ENCODE measurements around the gene C20orf173. TPM values are rescaled to one million over a fixed set of nuclear protein-coding genes. Genes with fewer than 3 reads are reported as not detected.
"Not testable (repeated sequence)": the region's sequence is repeated elsewhere in the genome, so short reads cannot be mapped to it uniquely, and the experiment has no call there.

The C20orf173 gene
- total RNA-seq, 1 donor from 2014 or later: not detected

DNA sequence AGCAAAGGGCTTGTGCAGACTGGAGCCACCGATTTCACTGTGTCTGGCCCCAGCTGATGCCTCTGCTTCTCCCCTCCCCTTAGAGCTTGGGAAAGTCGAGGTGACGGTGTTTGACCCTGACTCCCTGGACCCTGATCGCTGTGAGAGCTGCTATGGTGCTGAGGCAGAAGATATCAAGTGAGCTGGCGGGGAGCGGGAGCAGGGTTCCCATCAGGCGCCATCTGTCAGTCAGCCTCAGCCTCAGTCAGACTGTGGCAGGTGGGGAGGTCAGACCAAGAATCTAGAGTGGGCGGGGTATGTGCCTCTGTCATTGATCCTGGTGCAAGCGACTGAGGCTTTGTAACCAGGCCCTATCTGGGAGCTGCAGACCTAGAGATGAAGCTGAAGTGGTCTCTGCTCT is 17.9 kb upstream of the C20orf173 start:
- peaks cover 3% of the 10 kb centered on the region for H3K4me1 ChIP-seq
- H3K4me3 ChIP-seq: no peak overlapping the region
- no peaks in the 10 kb centered on the region for H4K20me1 ChIP-seq (ENCODE audit: low read depth)
- H3K9ac ChIP-seq: no peak overlapping the region
- no peaks in the 10 kb centered on the region for H3K36me3 ChIP-seq
- H3K79me2 ChIP-seq (ENCODE audit: low read depth): peaks cover 13% of the 10 kb centered on the region
- H3K4me1 Mint-ChIP-seq: peaks cover 9% of the 10 kb centered on the region
- H3K27me3 Mint-ChIP-seq (ENCODE audit: insufficient read depth, low read depth): peaks cover 2% of the 10 kb centered on the region
- no peak for TF ChIP-seq EZH2 (IDR thresholded peaks at IDR 0.05)
- TF ChIP-seq, protein P1, sequence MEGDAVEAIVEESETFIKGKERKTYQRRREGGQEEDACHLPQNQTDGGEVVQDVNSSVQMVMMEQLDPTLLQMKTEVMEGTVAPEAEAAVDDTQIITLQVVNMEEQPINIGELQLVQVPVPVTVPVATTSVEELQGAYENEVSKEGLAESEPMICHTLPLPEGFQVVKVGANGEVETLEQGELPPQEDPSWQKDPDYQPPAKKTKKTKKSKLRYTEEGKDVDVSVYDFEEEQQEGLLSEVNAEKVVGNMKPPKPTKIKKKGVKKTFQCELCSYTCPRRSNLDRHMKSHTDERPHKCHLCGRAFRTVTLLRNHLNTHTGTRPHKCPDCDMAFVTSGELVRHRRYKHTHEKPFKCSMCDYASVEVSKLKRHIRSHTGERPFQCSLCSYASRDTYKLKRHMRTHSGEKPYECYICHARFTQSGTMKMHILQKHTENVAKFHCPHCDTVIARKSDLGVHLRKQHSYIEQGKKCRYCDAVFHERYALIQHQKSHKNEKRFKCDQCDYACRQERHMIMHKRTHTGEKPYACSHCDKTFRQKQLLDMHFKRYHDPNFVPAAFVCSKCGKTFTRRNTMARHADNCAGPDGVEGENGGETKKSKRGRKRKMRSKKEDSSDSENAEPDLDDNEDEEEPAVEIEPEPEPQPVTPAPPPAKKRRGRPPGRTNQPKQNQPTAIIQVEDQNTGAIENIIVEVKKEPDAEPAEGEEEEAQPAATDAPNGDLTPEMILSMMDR (IDR thresholded peaks at IDR 0.05): no peak
- no peak for TF ChIP-seq EZH2phosphoT487 (IDR thresholded peaks at IDR 0.05)
- no peaks in the 10 kb centered on the region for H3K9me3 Mint-ChIP-seq
- peaks cover 15% of the 10 kb centered on the region for H3K36me3 Mint-ChIP-seq
- no peaks in the 10 kb centered on the region for H3K9me3 ChIP-seq (ENCODE audit: low read depth)
- no peak overlapping the region for H3K4me3 Mint-ChIP-seq
- H3K27ac ChIP-seq: no peak overlapping the region
- no peak overlapping the region for H3K4me2 ChIP-seq
- peaks cover 2% of the 10 kb centered on the region for H3F3A ChIP-seq (ENCODE audit: low read depth)
- H3K27ac Mint-ChIP-seq: no peak overlapping the region
- H2AFZ ChIP-seq (replicated peaks): no peak overlapping the region
- H3K27me3 ChIP-seq: no peaks in the 10 kb centered on the region
- DNase-seq (ENCODE audit: low spot score): no peak

DNA sequence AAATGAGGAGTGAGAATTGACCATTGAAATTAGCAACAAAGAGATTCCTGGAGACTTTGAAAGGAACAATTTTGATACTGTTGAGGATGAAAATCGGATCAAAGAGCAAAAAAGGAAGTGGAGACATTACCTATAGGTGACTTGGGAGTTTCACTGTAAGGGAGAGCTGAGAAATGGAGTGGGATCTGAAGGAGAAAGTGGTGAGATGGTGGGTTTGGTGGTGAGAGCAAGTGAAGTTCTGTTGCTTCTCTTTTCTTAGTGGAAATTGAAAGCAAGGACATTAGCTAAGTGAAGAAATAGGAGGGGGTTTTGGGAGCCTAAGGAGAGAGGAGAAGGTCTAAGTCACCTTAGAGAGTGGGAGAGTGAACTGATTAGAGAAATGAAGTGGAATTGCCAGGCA is 16.7 kb upstream of the C20orf173 start:
- H3K27me3 Mint-ChIP-seq (ENCODE audit: insufficient read depth, low read depth): peaks cover 2% of the 10 kb centered on the region
- no peak overlapping the region for H3K27ac ChIP-seq
- H3K9ac ChIP-seq: no peak overlapping the region
- H3K36me3 ChIP-seq: no peaks in the 10 kb centered on the region
- H3K4me3 ChIP-seq: no peak overlapping the region
- no peak overlapping the region for H2AFZ ChIP-seq (replicated peaks)
- peaks cover 13% of the 10 kb centered on the region for H3K79me2 ChIP-seq (ENCODE audit: low read depth)
- DNase-seq (ENCODE audit: low spot score): no peak
- H3K4me3 Mint-ChIP-seq: no peak overlapping the region
- H4K20me1 ChIP-seq (ENCODE audit: low read depth): no peaks in the 10 kb centered on the region
- no peak for TF ChIP-seq EZH2 (IDR thresholded peaks at IDR 0.05)
- TF ChIP-seq EZH2phosphoT487 (IDR thresholded peaks at IDR 0.05): no peak
- TF ChIP-seq, protein P1 (IDR thresholded peaks at IDR 0.05): no peak
- no peaks in the 10 kb centered on the region for H3K9me3 ChIP-seq (ENCODE audit: low read depth)
- H3K36me3 Mint-ChIP-seq: peaks cover 15% of the 10 kb centered on the region
- peaks cover 6% of the 10 kb centered on the region for H3K4me1 ChIP-seq
- H3K27ac Mint-ChIP-seq: no peak overlapping the region
- no peaks in the 10 kb centered on the region for H3K27me3 ChIP-seq
- H3K4me1 Mint-ChIP-seq: peaks cover 16% of the 10 kb centered on the region
- H3F3A ChIP-seq (ENCODE audit: low read depth): peaks cover 11% of the 10 kb centered on the region
- no peaks in the 10 kb centered on the region for H3K9me3 Mint-ChIP-seq
- no peak overlapping the region for H3K4me2 ChIP-seq

DNA sequence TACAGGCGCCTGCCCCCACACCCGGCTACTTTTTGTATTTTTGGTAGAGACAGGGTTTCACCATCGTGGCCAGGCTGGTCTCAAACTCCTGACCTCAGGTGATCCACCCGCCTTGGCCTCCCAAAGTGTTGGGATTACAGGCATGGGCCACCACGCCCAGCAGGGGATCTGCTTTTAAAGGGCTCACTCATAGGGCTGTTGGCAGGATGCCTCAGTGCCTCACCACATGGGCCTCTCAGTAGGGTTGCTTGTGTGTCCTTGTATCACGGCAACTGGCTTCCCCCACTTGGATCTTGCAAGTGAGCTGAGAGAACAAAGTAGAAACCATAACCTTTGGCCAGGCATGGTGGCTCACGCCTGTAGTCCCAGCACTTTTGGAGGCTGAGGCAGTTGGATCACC is 15.5 kb upstream of the C20orf173 start:
- H3K27ac Mint-ChIP-seq; H3K27ac ChIP-seq; H3K9me3 Mint-ChIP-seq; H3K4me3 ChIP-seq; H4K20me1 ChIP-seq (ENCODE audit: low read depth); H2AFZ ChIP-seq (replicated peaks); DNase-seq (ENCODE audit: low spot score); H3K36me3 ChIP-seq; H3K4me3 Mint-ChIP-seq; H3K4me2 ChIP-seq; H3K9me3 ChIP-seq (ENCODE audit: low read depth); H3K27me3 ChIP-seq; H3K9ac ChIP-seq; H3K27me3 Mint-ChIP-seq (ENCODE audit: insufficient read depth, low read depth): not testable (repeated sequence)
- peaks cover 13% of the 10 kb centered on the region for H3K79me2 ChIP-seq (ENCODE audit: low read depth)
- Mint-ChIP-seq H3K4me1 (peaks cover 17% of the 10 kb centered on the region), H3K36me3 (peaks cover 13% of the 10 kb centered on the region)
- H3F3A ChIP-seq (ENCODE audit: low read depth): peaks cover 22% of the 10 kb centered on the region
- H3K4me1 ChIP-seq: peaks cover 11% of the 10 kb centered on the region

DNA sequence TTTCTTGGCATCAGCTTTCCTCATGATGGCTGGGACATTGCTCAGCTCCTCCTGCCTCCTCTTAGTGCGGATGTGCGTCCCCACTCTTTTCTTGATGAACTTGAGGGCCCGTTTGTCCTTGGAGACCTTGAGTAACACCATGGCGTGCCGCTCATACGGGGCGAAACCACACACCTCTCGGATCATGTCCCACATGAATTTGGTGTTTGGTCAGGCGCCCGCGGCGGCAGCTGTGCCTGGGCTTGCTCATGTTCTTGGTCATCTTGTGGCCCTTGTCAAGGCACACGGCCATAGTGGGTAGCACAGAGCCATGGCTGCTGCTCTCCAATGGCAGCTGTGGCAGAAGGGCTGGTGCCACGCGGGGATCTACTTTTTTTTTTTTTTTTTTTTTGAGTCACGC is 15.0 kb upstream of the C20orf173 start:
- Histone ChIP-seq H2AFZ (replicated peaks) (no peak overlapping the region), H4K20me1 (ENCODE audit: low read depth) (no peaks in the 10 kb centered on the region), H3K27ac (no peak overlapping the region), H3K79me2 (ENCODE audit: low read depth) (peaks cover 13% of the 10 kb centered on the region), H3K4me3 (no peak overlapping the region), H3F3A (ENCODE audit: low read depth) (peaks cover 24% of the 10 kb centered on the region), H3K4me2 (no peak overlapping the region), H3K36me3 (no peaks in the 10 kb centered on the region), H3K27me3 (no peaks in the 10 kb centered on the region), H3K9me3 (ENCODE audit: low read depth) (no peaks in the 10 kb centered on the region), H3K4me1 (peaks cover 12% of the 10 kb centered on the region), H3K9ac (no peak overlapping the region)
- Mint-ChIP-seq H3K9me3 (no peaks in the 10 kb centered on the region), H3K36me3 (peaks cover 11% of the 10 kb centered on the region), H3K27ac (no peak overlapping the region), H3K27me3 (ENCODE audit: insufficient read depth, low read depth) (peaks cover 2% of the 10 kb centered on the region), H3K4me1 (peaks cover 17% of the 10 kb centered on the region), H3K4me3 (no peak overlapping the region)
- DNase-seq (ENCODE audit: low spot score): no peak
- TF ChIP-seq EZH2phosphoT487 (IDR thresholded peaks at IDR 0.05): no peak
